Kidney (tissue), 14 donors: ENCODE measurements around the gene HRG. TPM values are rescaled to one million over a fixed set of nuclear protein-coding genes. Genes with fewer than 3 reads are reported as not detected.

Source experiments
- DNase-seq, 5 donors: peaks; one replicate each; pipeline ENCODE4 v3.0.0-alpha.2; 2013 to 2020
- FAIRE-seq: peaks from 2 replicates; lab custom pipeline; 2012; peaks lifted over from hg19 to GRCh38; lab: Jason Lieb, UNC
- H3K27ac ChIP-seq, 2 donors: one replicate each; pipeline ENCODE4 v1.7.0; 2013; ENCODE audit warnings: low read depth in 2 of 2, low read length in 2 of 2, inconsistent platforms in 1 of 2
- H3K27me3 ChIP-seq: one replicate; pipeline ENCODE4 v1.7.1; 2013; ENCODE audit warnings: low read length, inconsistent platforms; ENCODE audit not compliant: control insufficient read depth, insufficient read depth
- H3K36me3 ChIP-seq, 3 donors: one replicate each; pipeline versions ENCODE4 v1.7.0 to v1.7.1; 2013; ENCODE audit warnings: low read length in 3 of 3, control low read depth in 1 of 3, inconsistent platforms in 1 of 3; ENCODE audit not compliant: insufficient read depth in 3 of 3, control insufficient read depth in 2 of 3
- H3K4me1 ChIP-seq, 3 donors: one replicate each; pipeline versions ENCODE4 v1.7.0 to v1.7.1; 2013; ENCODE audit warnings: low read length in 3 of 3, inconsistent platforms in 1 of 3, low read depth in 1 of 3; ENCODE audit not compliant: control insufficient read depth in 2 of 3, insufficient read depth in 2 of 3
- H3K4me3 ChIP-seq, 3 donors: one replicate each; pipeline versions ENCODE4 v1.7.0 to v1.8.1; 2013; ENCODE audit warnings: low read length in 3 of 3, control low read depth in 1 of 3, inconsistent platforms in 1 of 3
- H3K9ac ChIP-seq, 3 donors: one replicate each; pipeline versions ENCODE4 v1.7.0 to v1.7.1; 2013; ENCODE audit warnings: low read length in 3 of 3, control low read depth in 1 of 3, inconsistent platforms in 1 of 3
- H3K9me3 ChIP-seq, 3 donors: one replicate each; pipeline versions ENCODE4 v1.7.0 to v1.7.1; 2013; ENCODE audit warnings: low read length in 3 of 3, control low read depth in 1 of 3, inconsistent platforms in 1 of 3; ENCODE audit not compliant: control insufficient read depth in 2 of 3, insufficient read depth in 1 of 3
- intact Hi-C: fragments of 100-400 bp; cut with DNase I; formaldehyde crosslinking; loops from one replicate; pipeline ENCODE4 v1.11.1; 2022
- polyA plus RNA-seq: library from polyadenylated mRNA; stranded (reverse); fragments of 350-450 nt; fragmentation: Illumina TruSeq; extraction: RNeasy Lipid Tissue Mini Kit (QIAGEN cat#74804); gene quantifications from one replicate; pipeline ENCODE4 v1.2.3, GENCODE V29; 2014; ENCODE audit warnings: low read depth, low replicate concordance; ENCODE audit not compliant: insufficient read depth
- total RNA-seq: library from RNA; stranded (reverse); fragmentation: NEBNext Ultra II Directional; extraction: Animal tissue kit (Norgen Biotek cat#: 25700); gene quantifications from one replicate; pipeline ENCODE4 v1.2.1, GENCODE V29; 2021
- TF ChIP-seq, protein P1 (sequence below): IDR thresholded peaks from 3 replicates; pipeline ENCODE4 v1.5.1; 2012; ENCODE audit warnings: mild to moderate bottlenecking, moderate library complexity, borderline replicate concordance; ENCODE audit not compliant: insufficient read depth; ENCODE audit errors: extremely low read depth
- donor health status: control.
- donor health status: control.
- donor health status: control.
- donor health status: control.
- donor health status: control.
- donor health status: DM: yes; HTN: yes; CAD: no.
- donor health status: Normal renal cell carcinoma (clear cell type).

Gene HRG
- total and polyA plus RNA-seq, 2 donors from 2014 or later, result 0.35 to 22.8 TPM

GRCh38 chr3:186639778-186640472 lies 25.9 kb upstream of the HRG start, which contains the start of gene FETUB:
FETUB (plus strand) TSS chr3:186640399; CDS start chr3:186640461, 62 bp downstream.
- no peak for DNase-seq
- TF ChIP-seq, protein P1, sequence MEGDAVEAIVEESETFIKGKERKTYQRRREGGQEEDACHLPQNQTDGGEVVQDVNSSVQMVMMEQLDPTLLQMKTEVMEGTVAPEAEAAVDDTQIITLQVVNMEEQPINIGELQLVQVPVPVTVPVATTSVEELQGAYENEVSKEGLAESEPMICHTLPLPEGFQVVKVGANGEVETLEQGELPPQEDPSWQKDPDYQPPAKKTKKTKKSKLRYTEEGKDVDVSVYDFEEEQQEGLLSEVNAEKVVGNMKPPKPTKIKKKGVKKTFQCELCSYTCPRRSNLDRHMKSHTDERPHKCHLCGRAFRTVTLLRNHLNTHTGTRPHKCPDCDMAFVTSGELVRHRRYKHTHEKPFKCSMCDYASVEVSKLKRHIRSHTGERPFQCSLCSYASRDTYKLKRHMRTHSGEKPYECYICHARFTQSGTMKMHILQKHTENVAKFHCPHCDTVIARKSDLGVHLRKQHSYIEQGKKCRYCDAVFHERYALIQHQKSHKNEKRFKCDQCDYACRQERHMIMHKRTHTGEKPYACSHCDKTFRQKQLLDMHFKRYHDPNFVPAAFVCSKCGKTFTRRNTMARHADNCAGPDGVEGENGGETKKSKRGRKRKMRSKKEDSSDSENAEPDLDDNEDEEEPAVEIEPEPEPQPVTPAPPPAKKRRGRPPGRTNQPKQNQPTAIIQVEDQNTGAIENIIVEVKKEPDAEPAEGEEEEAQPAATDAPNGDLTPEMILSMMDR, result no peak
- no peaks in the 10 kb centered on the region for H3K27me3 ChIP-seq
- H3K9ac ChIP-seq, result no peak within 1 kb of the TSS
- intact Hi-C loops, result no loop called here
- H3K4me1 ChIP-seq, result peaks cover 0 to 3% (median 0%) of the 10 kb centered on the region in 3 donors
- H3K4me3 ChIP-seq, result no peak within 1 kb of the TSS
- no peak for FAIRE-seq
- H3K9me3 ChIP-seq, result no peaks in the 10 kb centered on the region
- H3K36me3 ChIP-seq, result no peaks in the 10 kb centered on the region
- H3K27ac ChIP-seq, result no peak within 1 kb of the TSS

GRCh38 chr3:186640473-186640818 lies 25.4 kb upstream of the HRG start:
- Histone ChIP-seq H3K9me3 (no peaks in the 10 kb centered on the region), H3K27me3 (no peaks in the 10 kb centered on the region), H3K9ac (no peak overlapping the region), H3K27ac (no peak overlapping the region), H3K36me3 (no peaks in the 10 kb centered on the region), H3K4me3 (no peak overlapping the region), H3K4me1 (peaks cover 0 to 3% (median 0%) of the 10 kb centered on the region in 3 donors)
- TF ChIP-seq, protein P1, result no peak
- intact Hi-C loops, result no loop called here
- FAIRE-seq (no peak), DNase-seq (no peak)

DNA sequence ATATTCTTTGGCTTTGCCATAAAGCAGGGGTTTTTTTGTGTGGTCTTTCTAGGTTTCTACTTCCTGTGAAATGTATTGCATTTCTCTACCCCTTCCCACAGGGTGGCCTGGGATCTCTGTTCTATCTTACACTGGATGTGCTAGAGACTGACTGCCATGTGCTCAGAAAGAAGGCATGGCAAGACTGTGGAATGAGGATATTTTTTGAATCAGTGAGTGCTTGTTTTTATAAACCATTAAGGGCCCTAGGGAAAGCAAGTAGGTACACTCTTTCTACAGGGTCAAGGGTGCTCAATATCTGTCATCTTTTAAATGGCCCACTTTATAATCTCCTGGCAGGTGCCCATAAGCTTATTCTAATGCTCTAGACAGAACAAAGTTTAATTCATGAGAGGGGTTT lies 24.9 kb upstream of the HRG start:
- Histone ChIP-seq H3K27me3 (no peaks in the 10 kb centered on the region), H3K9ac (no peak overlapping the region), H3K4me1 (peaks cover 0 to 3% (median 0%) of the 10 kb centered on the region in 3 donors), H3K4me3 (no peak overlapping the region), H3K36me3 (no peaks in the 10 kb centered on the region), H3K9me3 (no peaks in the 10 kb centered on the region), H3K27ac (no peak overlapping the region)
- TF ChIP-seq, protein P1, result no peak
- intact Hi-C loops, result no loop called here
- FAIRE-seq, result no peak
- no peak for DNase-seq
